Activated naive CD4-positive, alpha-beta T cell treated with anti-CD3 and anti-CD28 coated beads, Interleukin-2, amount 10 ng/mL, durations not matched to agents 7 days and 5 days (primary cell): ENCODE data around the gene NDFIP1.
A peak's percentile ranks its signal among the peaks of the same experiment; 100 is the strongest.

Experiments used
- CTCF ChIA-PET: fragments of 350-600 bp; sonication (Branson Sonifier 250); formaldehyde crosslinking; loops from one replicate; lab custom pipeline; 2021; ENCODE audit warnings: antibody characterized with exemption; lab: Charles Lee
- DNase-seq: peaks from one replicate; pipeline ENCODE4 v3.0.0-alpha.2; 2020
- H3K27ac Mint-ChIP-seq: one replicate; pipeline ENCODE4 v1.8.0; 2021; ENCODE audit warnings: mild to moderate bottlenecking, moderate library complexity, mixed read lengths
- H3K27me3 Mint-ChIP-seq: one replicate; pipeline ENCODE4 v1.8.0; 2021; ENCODE audit warnings: mild to moderate bottlenecking, mixed read lengths
- H3K36me3 Mint-ChIP-seq: one replicate; pipeline ENCODE4 v1.8.0; 2021; ENCODE audit warnings: mixed read lengths
- H3K4me1 Mint-ChIP-seq: one replicate; pipeline ENCODE4 v1.8.0; 2021; ENCODE audit warnings: mixed read lengths
- H3K4me3 Mint-ChIP-seq: one replicate; pipeline ENCODE4 v1.8.0; 2021; ENCODE audit warnings: mild to moderate bottlenecking, moderate library complexity, mixed read lengths
- H3K9me3 Mint-ChIP-seq: one replicate; pipeline ENCODE4 v1.8.0; 2021; ENCODE audit warnings: mixed read lengths

The NDFIP1 gene

DNA sequence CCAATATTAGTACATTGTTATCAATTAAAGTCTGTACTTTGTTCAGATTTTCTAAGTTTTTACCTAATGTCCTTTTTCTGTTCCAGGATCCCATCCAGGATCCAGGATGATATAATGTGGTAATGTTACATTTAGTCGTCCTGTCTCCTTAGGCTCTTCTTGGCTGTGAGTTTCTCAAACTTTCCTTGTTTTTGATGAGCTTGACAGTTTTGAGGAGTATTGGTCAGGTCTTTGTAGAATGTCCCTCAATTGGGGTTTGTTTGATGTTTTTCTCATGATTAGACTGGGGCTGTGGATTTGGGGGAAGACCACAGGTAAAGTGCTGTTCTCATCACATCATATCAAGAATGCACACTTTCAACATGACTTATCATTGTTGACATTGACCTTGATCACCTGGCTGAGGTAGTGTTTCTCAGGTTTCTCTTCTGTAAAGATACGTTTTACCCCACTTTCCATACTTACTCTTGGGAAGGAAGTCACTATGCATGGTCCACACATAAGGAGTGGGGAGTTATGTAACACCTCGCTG, 9.6 kb downstream of the NDFIP1 start:
- H3K36me3 Mint-ChIP-seq = peaks cover 45% of the 10 kb centered on the region
- H3K4me1 Mint-ChIP-seq = peaks cover 74% of the 10 kb centered on the region
- H3K4me3 Mint-ChIP-seq = no peak overlapping the region
- H3K9me3 Mint-ChIP-seq = no peaks in the 10 kb centered on the region
- DNase-seq = no peak
- no peak overlapping the region for H3K27ac Mint-ChIP-seq
- CTCF ChIA-PET = interaction anchor here (2.3 kb wide), 1 partner anchor 8 kb away, joined by 8 read pairs; no protein-coding TSS in a partner anchor
- no peaks in the 10 kb centered on the region for H3K27me3 Mint-ChIP-seq

DNA sequence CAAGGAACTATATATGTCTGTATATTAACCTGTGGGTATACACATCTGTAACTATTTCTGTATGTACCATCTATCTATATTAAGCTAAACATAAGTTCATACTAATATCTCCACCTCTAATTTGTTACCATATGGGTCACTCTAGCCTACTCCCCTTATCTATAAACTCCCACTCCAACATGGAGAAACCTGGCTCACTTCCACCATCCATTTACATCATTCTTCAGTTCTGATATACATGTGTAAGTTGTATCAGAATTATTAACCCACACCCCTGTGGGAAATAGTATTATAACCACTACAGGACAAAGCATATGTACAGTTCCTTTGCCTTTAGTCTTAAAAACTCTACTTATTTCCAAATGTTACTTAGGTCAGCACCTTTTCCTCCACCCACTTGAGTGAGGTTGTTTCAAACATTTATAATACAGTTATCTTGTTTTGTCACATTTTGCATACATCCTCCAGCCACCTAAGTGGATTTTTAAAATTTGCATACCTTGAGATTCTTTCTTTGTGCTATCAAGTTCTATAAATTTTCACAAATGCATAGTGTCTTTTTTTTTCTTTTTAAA, 10.6 kb downstream of the NDFIP1 start:
- CTCF ChIA-PET = interaction anchor here (1.4 to 2.3 kb wide), 2 partner anchors 9 to 10 kb away, joined by 3 to 8 read pairs; no protein-coding TSS in a partner anchor
- no peak overlapping the region for H3K27ac Mint-ChIP-seq

DNA sequence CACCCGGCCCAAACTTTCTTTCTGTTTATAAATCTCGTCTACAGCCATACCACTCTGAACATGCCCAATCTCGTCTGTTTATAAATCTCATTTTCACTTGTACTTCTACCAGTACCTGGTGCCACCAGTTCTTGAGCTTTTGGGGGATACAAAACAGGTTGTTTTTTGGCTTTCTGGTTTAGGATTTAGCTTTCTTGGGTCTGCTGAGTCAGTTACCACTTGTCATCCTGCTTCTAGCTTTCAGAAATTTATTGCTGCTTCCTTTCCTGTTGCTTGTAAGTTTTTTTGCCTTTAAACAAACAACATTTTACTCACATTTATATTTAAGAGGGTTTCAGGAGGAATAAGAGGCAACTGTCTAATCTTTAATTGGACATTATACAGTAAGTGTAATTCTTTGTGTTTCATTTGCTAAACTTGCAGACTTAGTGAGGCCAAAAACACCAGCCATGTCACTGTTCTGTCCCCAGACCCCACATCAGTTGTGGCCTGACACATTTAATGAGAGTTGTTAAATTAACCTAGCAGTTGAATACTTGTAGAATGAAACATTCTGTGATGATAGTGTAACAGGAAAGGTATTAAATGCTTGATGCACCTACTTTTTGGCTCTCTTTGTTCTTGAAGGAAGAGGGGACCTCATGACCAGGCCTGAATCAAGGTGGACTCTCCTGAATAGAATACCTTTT, 11.8 kb downstream of the NDFIP1 start:
- H3K27me3 Mint-ChIP-seq = no peaks in the 10 kb centered on the region
- H3K4me1 Mint-ChIP-seq = peaks cover 65% of the 10 kb centered on the region
- H3K4me3 Mint-ChIP-seq = peak overlapping the region; percentile 48
- peak overlapping the region; percentile 60 for H3K27ac Mint-ChIP-seq
- H3K36me3 Mint-ChIP-seq = peaks cover 57% of the 10 kb centered on the region
- H3K9me3 Mint-ChIP-seq = peaks cover 3% of the 10 kb centered on the region
- CTCF ChIA-PET = interaction anchor here (1.1 to 2.3 kb wide), 4 partner anchors 8 to 25 kb away, joined by 3 to 8 read pairs (median 3); no protein-coding TSS in a partner anchor
- no peak for DNase-seq

More for the DNA sequence above, 10.6 kb downstream of the NDFIP1 start:
- H3K9me3 Mint-ChIP-seq = peaks cover 3% of the 10 kb centered on the region
- no peak for DNase-seq
- no peak overlapping the region for H3K4me3 Mint-ChIP-seq
- H3K36me3 Mint-ChIP-seq = peaks cover 46% of the 10 kb centered on the region
- peaks cover 68% of the 10 kb centered on the region for H3K4me1 Mint-ChIP-seq
- H3K27me3 Mint-ChIP-seq = no peaks in the 10 kb centered on the region

DNA sequence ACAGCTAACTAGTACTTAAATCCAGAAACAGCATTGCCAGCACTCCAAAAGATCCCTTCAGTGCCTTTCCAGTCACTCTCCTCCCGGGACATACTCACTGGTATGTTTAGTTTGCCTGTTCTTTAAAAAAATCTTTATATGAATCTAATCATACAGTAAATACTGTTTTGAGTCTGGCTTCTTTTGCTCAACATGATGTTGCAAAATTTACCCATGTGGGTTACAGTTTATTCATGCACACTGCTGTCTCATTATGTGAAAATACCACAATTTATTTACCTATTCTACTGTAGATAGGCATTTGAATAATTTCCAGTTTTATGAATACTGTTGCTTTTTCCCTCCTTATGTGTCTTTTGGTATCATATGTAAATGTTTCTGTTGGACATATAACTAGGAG, 13.5 kb downstream of the NDFIP1 start:
- Mint-ChIP-seq H3K9me3 (peaks cover 7% of the 10 kb centered on the region), H3K27ac (no peak overlapping the region), H3K4me1 (peaks cover 68% of the 10 kb centered on the region), H3K4me3 (no peak overlapping the region), H3K36me3 (peaks cover 61% of the 10 kb centered on the region), H3K27me3 (no peaks in the 10 kb centered on the region)
- no peak for DNase-seq
- CTCF ChIA-PET = interaction anchor here (1.3 kb wide), 1 partner anchor 21 kb away, joined by 3 read pairs; no protein-coding TSS in a partner anchor

DNA sequence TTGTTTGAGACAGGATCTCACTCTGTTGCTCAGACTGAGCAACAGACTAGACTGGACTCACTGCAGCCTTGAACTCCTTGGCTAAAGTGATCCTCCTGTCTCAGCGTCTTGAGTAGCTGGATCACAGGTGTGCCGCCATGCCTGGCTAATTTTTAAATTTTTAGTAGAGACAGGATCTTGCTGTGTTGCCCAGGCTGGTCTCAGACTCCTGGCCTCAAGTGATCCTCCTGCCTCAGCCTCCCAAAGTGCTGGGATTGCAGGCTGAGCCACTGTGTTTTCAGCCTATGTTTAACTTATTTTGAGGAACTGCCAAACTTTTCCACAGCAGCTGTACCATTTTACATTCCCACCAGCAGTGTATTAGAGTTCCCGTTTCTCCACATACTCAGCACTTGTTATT, 16.8 kb downstream of the NDFIP1 start:
- peaks cover 72% of the 10 kb centered on the region for H3K4me1 Mint-ChIP-seq
- CTCF ChIA-PET = no interaction called here

DNA sequence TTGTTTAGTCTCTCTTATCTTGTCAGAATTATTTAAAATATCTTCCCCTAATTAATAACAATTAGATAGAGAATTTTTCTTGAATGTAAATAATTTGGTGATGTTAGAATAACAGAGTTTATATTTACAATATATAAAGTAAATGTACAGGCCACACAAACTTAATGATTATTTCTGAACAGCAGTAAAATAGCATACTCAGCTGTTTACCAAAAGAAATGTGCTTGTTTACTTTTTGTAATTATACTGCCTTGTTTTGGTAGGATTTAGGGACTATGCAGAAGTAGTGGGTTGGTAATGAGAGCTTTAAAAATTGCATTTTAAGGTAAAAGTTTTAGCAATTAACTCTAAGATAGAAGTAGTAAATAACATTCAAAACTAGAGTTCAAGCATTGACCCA, 17.4 kb downstream of the NDFIP1 start:
- Mint-ChIP-seq H3K9me3 (peaks cover 7% of the 10 kb centered on the region), H3K27me3 (no peaks in the 10 kb centered on the region), H3K27ac (no peak overlapping the region), H3K4me3 (no peak overlapping the region), H3K36me3 (peaks cover 51% of the 10 kb centered on the region), H3K4me1 (peaks cover 69% of the 10 kb centered on the region)
- CTCF ChIA-PET = no interaction called here
- no peak for DNase-seq

More for the DNA sequence above, 16.8 kb downstream of the NDFIP1 start:
- peaks cover 56% of the 10 kb centered on the region for H3K36me3 Mint-ChIP-seq
- H3K27ac Mint-ChIP-seq = no peak overlapping the region
- H3K9me3 Mint-ChIP-seq = peaks cover 7% of the 10 kb centered on the region
- no peak for DNase-seq
- no peaks in the 10 kb centered on the region for H3K27me3 Mint-ChIP-seq
- no peak overlapping the region for H3K4me3 Mint-ChIP-seq

DNA sequence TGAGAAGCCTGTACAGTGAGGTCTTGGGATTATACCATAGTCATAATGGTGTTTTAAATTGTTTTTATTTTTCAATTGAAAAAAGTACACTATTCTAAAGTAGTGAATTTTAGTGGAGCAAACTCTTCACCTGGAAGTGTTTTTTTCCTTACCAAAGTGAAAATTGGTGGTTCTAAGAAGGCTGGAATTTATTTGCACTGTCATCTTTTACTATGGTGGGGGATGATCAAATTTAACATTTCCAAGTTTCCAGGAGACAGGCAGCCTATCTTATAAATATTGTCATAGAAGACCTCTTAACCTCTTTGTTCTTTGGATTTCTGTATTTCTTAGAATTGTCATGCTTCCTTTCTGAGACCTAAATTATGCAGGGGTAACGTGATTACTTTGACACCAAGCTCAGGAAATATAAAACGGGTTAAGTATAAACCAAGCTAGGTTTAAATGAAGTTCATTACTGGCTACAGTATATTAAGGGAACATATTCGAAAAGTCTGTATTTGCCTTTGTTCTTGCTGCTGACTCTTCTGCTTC, 20.2 kb downstream of the NDFIP1 start:
- Mint-ChIP-seq H3K4me3 (no peak overlapping the region), H3K4me1 (peaks cover 58% of the 10 kb centered on the region), H3K36me3 (peaks cover 45% of the 10 kb centered on the region), H3K27me3 (no peaks in the 10 kb centered on the region), H3K27ac (peak overlapping the region; percentile 25), H3K9me3 (peaks cover 7% of the 10 kb centered on the region)
- CTCF ChIA-PET = interaction anchor here (0.8 to 1.8 kb wide), 15 partner anchors 9 to 168 kb away, joined by 3 to 8 read pairs (median 3); no protein-coding TSS in a partner anchor
- no peak for DNase-seq

DNA sequence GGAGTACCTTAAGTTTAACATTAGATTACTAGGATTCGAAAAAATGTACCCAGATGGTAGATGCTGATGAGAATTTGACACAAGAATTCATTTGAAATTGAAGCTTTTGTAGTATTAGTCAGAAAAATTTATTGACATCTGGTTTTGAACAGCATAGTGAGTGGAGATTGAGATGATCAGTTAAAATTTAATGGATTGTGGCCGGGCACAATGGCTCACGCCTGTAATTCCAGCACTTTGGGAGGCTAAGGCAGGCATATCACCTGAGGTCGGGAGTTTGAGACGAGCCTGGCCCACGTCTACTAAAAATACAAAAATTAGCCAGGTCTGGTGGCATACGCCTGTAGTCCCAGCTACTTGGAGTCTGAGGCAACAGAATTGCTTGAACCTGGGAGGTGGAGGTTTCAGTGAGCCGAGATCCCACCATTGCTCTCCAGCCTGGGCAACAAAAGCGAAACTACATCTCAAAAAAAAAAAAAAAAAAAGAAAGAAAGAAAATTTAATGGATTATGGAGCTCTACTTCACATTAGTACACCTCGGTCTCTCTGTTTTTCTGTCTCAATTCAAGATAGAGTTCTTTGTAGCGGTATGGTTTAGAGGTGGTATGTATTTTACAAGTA, 21.0 kb downstream of the NDFIP1 start:
- Mint-ChIP-seq H3K4me3 (no peak overlapping the region), H3K27ac (peak overlapping the region; percentile 25), H3K27me3 (no peaks in the 10 kb centered on the region), H3K9me3 (peaks cover 4% of the 10 kb centered on the region), H3K4me1 (peaks cover 51% of the 10 kb centered on the region), H3K36me3 (peaks cover 37% of the 10 kb centered on the region)
- CTCF ChIA-PET = interaction anchor here (0.8 to 1.8 kb wide), 13 partner anchors 10 to 169 kb away, joined by 3 to 8 read pairs (median 3); no protein-coding TSS in a partner anchor
- no peak for DNase-seq

DNA sequence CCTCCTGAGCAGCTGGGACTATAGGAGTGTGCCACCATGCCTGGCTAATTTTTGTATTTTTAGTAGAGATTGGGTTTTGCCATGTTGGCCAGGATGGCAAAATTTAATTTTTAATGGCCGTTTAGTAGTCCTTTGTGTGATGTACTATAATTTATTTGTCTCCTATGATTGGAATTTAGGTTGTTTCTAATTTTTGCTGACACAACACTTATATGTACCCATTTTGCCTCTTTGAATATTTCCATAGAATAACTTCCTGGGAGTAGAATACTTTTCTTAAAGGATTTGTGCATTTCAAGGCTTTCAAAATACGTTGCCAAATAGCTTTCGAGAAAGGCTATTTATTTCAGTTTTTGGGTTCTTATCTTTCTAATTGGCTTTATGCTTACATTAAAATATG, 22.8 kb downstream of the NDFIP1 start:
- Mint-ChIP-seq H3K27me3 (no peaks in the 10 kb centered on the region), H3K36me3 (peaks cover 33% of the 10 kb centered on the region), H3K4me3 (no peak overlapping the region), H3K4me1 (peaks cover 51% of the 10 kb centered on the region), H3K27ac (no peak overlapping the region), H3K9me3 (no peaks in the 10 kb centered on the region)
- no peak for DNase-seq
- CTCF ChIA-PET = interaction anchor here (1.2 to 3.8 kb wide), 4 partner anchors 12 to 119 kb away, joined by 3 to 15 read pairs (median 6); no protein-coding TSS in a partner anchor

DNA sequence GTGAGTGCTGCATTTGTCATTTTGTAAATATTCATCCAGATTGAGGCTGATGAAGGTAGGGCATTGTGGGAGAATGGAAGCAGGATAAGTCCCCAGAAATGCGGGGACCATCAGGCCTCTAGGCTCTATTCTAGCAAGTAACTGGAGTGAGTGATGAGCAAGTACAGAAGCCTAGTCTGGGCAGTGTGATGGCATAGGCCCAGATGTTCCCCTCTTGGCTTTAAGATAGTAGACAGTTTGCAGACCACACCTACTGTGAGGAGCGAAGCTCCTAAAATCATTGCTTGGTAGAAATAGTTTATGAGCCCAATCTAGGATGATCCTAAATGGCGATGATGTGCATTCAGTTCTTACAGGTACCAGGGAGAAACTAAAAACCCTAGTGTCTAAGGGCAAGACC, 24.3 kb downstream of the NDFIP1 start:
- CTCF ChIA-PET = interaction anchor here (1.2 to 3.8 kb wide), 4 partner anchors 10 to 142 kb away, joined by 4 to 15 read pairs (median 8); partner anchors contain the start of gene GNPDA1
- Mint-ChIP-seq H3K27ac (no peak overlapping the region), H3K27me3 (no peaks in the 10 kb centered on the region), H3K36me3 (peaks cover 32% of the 10 kb centered on the region), H3K9me3 (no peaks in the 10 kb centered on the region), H3K4me3 (no peak overlapping the region), H3K4me1 (peaks cover 40% of the 10 kb centered on the region)
- no peak for DNase-seq

DNA sequence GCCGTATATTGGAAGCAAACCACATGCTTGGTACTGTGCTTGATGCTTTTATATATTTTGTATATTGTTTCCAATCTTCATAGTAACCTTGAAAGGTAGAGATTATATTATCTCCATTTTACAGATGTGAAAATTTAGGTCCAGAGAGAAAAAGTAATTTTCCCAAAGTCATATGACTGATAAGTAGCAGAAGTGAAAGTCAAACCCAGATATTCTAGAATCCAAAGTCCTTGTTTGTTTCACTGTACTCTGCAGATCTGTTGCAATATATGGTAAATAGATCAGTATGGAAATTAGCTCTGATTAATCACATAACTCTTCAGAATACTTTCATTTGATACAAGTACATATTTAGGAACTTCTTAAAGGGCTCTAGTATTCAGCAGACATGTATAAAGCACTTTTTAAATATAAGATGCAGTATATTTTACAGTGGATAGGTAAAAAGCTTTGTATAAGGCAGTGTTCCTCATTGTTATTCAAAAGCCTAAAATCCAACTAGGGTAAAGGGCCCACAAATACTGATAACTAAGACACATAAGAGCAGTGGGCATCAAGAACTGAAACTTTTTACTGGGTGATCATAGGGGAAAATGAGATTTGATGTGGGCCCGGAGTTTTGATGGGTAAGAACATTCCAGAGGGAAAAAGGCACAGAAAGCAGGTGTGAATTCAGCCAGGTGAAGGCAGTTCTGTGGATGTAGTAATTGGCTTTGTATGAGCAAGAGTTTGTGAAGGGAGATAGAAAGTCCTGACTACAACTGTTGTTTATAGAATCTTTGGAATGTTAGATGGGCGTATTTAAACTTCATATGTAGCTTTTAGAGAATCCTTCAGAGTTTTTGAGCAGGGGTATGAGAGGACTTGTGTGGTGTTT, 25.0 kb downstream of the NDFIP1 start:
- Mint-ChIP-seq H3K4me1 (peaks cover 33% of the 10 kb centered on the region), H3K27ac (no peak overlapping the region), H3K4me3 (no peak overlapping the region), H3K27me3 (no peaks in the 10 kb centered on the region), H3K36me3 (peaks cover 32% of the 10 kb centered on the region), H3K9me3 (no peaks in the 10 kb centered on the region)
- CTCF ChIA-PET = interaction anchor here (1.2 to 3.8 kb wide), 4 partner anchors 10 to 122 kb away, joined by 3 to 15 read pairs (median 6); partner anchors contain the start of gene GNPDA1
- no peak for DNase-seq

DNA sequence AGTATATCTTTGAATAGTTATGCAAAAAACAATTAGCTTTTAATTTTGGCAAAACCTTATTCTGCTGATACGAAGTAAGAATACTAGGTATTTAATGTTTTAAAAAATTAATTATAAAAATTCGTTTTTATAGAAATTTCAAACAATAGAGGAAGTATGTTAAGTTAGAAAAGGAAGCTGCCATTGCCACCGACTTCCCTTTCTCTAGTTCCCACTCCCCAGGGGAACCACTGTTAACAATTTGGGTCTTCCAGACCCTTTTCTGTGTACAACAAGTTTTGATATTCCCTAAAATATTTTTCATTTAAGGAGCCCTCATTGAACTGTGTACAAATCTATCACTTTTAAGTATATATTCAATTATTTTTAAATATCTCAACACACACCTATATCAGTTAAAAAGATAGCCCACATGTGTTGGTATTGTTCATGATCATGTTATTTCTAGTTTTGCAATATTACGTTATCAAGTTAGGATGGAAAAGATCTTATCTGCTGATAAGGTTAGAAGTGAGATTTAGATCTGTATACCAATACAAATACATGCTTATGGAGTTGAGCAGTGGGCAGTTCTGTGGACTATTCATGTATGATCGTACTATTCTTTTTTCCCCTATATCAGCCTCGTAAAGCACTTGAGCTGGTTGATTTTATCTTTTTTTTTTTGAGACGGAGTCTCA, 25.9 kb downstream of the NDFIP1 start:
- Mint-ChIP-seq H3K36me3 (peaks cover 30% of the 10 kb centered on the region), H3K4me3 (no peak overlapping the region), H3K27me3 (no peaks in the 10 kb centered on the region), H3K27ac (no peak overlapping the region), H3K4me1 (peaks cover 24% of the 10 kb centered on the region), H3K9me3 (no peaks in the 10 kb centered on the region)
- DNase-seq = no peak
- CTCF ChIA-PET = interaction anchor here (1.2 to 3.8 kb wide), 4 partner anchors 9 to 123 kb away, joined by 3 to 15 read pairs (median 6); partner anchors contain the start of gene GNPDA1
